IMR-90 (cell line): ENCODE data around the gene IL17C. TPM values are rescaled to one million over a fixed set of nuclear protein-coding genes. Genes with fewer than 3 reads are reported as not detected.

ENCODE experiments used
- ATAC-seq: fragments of 200-7000 bp; cut with Tn5 transposase; 2 replicates; pipeline ENCODE4 v1.9.1; 2020; ENCODE audit warnings: low read depth, mild to moderate bottlenecking, moderate library complexity
- BruUV-seq: library from RNA; stranded (reverse); fragments of 400-500 nt; replicated peaks from 2 replicates; lab custom pipeline; 2021; lab: Mats Ljungman, UMichigan
- CTCF ChIA-PET: fragments of 300-600 bp; formaldehyde crosslinking; extraction: SDS; loops from one replicate; lab custom pipeline; 2021; ENCODE audit warnings: antibody characterized with exemption; lab: Yijun Ruan, JAX
- POLR2A ChIA-PET: fragments of 300-600 bp; sonication (Branson Sonifier 250); formaldehyde crosslinking; loops from one replicate; lab custom pipeline; 2022; ENCODE audit warnings: antibody characterized with exemption; ENCODE audit not compliant: unreplicated experiment; lab: Charles Lee
- DNase-seq: peaks from one replicate; pipeline ENCODE4 v3.0.0; 2013
- H2AFZ ChIP-seq: replicated peaks from 2 replicates; pipeline ENCODE3; 2013; ENCODE audit warnings: low read length, mild to moderate bottlenecking; ENCODE audit not compliant: poor library complexity
- H2AK5ac ChIP-seq: 2 replicates; pipeline ENCODE4 v1.6.1; 2013; ENCODE audit warnings: low read depth, low read length, inconsistent platforms
- H2AK9ac ChIP-seq: replicated peaks from 2 replicates; pipeline ENCODE3; 2013; ENCODE audit warnings: mild to moderate bottlenecking, low read depth, low read length, moderate library complexity; ENCODE audit not compliant: poor library complexity
- H2BK120ac ChIP-seq: 2 replicates; pipeline ENCODE4 v1.6.1; 2013; ENCODE audit warnings: low read depth, low read length, inconsistent platforms
- H2BK15ac ChIP-seq: 3 replicates; pipeline ENCODE4 v1.6.1; 2013; ENCODE audit warnings: low read depth, low read length, inconsistent platforms
- H2BK20ac ChIP-seq: 2 replicates; pipeline ENCODE4 v1.6.1; 2013; ENCODE audit warnings: low read depth, mild to moderate bottlenecking, inconsistent platforms, low read length, moderate library complexity
- H2BK5ac ChIP-seq: 2 replicates; pipeline ENCODE4 v1.6.1; 2013; ENCODE audit warnings: mild to moderate bottlenecking, low read depth, low read length, inconsistent platforms; ENCODE audit not compliant: poor library complexity, severe bottlenecking
- H3K14ac ChIP-seq: replicated peaks from 2 replicates; pipeline ENCODE4 v1.6.1; 2013; ENCODE audit warnings: low read depth, low read length, inconsistent platforms
- H3K18ac ChIP-seq: 2 replicates; pipeline ENCODE4 v1.6.1; 2013; ENCODE audit warnings: low read depth, low read length, control low read depth
- H3K23ac ChIP-seq: 2 replicates; pipeline ENCODE4 v1.6.1; 2013; ENCODE audit warnings: low read depth, low read length, inconsistent platforms
- H3K27ac ChIP-seq: 2 replicates; pipeline ENCODE4 v1.5.1; 2013; ENCODE audit warnings: mild to moderate bottlenecking, control low read depth, low read length; ENCODE audit not compliant: insufficient read depth
- H3K27me3 ChIP-seq: 2 replicates; pipeline ENCODE4 v1.6.1; 2013; ENCODE audit warnings: low read length; ENCODE audit not compliant: control insufficient read depth, insufficient read depth
- H3K36me3 ChIP-seq: 2 replicates; pipeline ENCODE4 v1.6.1; 2013; ENCODE audit warnings: low read length, mixed read lengths; ENCODE audit not compliant: control insufficient read depth, insufficient read depth
- H3K4ac ChIP-seq: 2 replicates; pipeline ENCODE4 v1.6.1; 2013; ENCODE audit warnings: low read depth, low read length, inconsistent platforms
- H3K4me1 ChIP-seq: 2 replicates; pipeline ENCODE4 v1.6.1; 2013; ENCODE audit warnings: low read length, mixed read lengths; ENCODE audit not compliant: control insufficient read depth, insufficient read depth
- H3K4me2 ChIP-seq: 2 replicates; pipeline ENCODE4 v1.6.1; 2013; ENCODE audit warnings: low read depth, mild to moderate bottlenecking, control low read depth, low read length, moderate library complexity
- H3K4me3 ChIP-seq: 2 replicates; pipeline ENCODE4 v1.5.1; 2013; ENCODE audit warnings: low read depth, mild to moderate bottlenecking, control low read depth, low read length, moderate library complexity; ENCODE audit not compliant: insufficient read depth
- H3K56ac ChIP-seq: 2 replicates; pipeline ENCODE4 v1.6.1; 2013; ENCODE audit warnings: low read length, inconsistent platforms; ENCODE audit not compliant: insufficient read depth; ENCODE audit errors: extremely low read depth
- H3K79me1 ChIP-seq, 2 experiments: 2 replicates each; pipeline ENCODE4 v1.6.1; 2013; ENCODE audit warnings: low read length in 2 of 2, inconsistent platforms in 1 of 2, low read depth in 1 of 2
- H3K9ac ChIP-seq: 2 replicates; pipeline ENCODE4 v1.6.1; 2013; ENCODE audit warnings: low read depth, low read length, control low read depth
- H3K9me1 ChIP-seq: 2 replicates; pipeline ENCODE4 v1.6.1; 2013; ENCODE audit warnings: low read length, inconsistent platforms; ENCODE audit not compliant: insufficient read depth
- H3K9me3 ChIP-seq: 2 replicates; pipeline ENCODE4 v1.6.1; 2013; ENCODE audit warnings: low read length; ENCODE audit not compliant: control insufficient read depth, insufficient read depth
- H4K20me1 ChIP-seq: 2 replicates; pipeline ENCODE4 v1.6.1; 2013; ENCODE audit warnings: low read length, inconsistent platforms; ENCODE audit not compliant: insufficient read depth
- H4K5ac ChIP-seq: 2 replicates; pipeline ENCODE4 v1.6.1; 2013; ENCODE audit warnings: mild to moderate bottlenecking, low read depth, low read length, control low read depth
- H4K8ac ChIP-seq, 2 experiments: 2 replicates each; pipeline ENCODE4 v1.6.1; 2013; ENCODE audit warnings: low read depth in 2 of 2, low read length in 2 of 2, control low read depth in 1 of 2, inconsistent platforms in 1 of 2
- H4K91ac ChIP-seq: 2 replicates; pipeline ENCODE4 v1.6.1; 2013; ENCODE audit warnings: low read depth, low read length, inconsistent platforms; ENCODE audit not compliant: insufficient read depth
- BHLHE40 ChIP-seq: fragments of 150-350 bp; IDR thresholded peaks from 2 replicates; pipeline ENCODE4 v1.6.1; 2016; ENCODE audit warnings: mild to moderate bottlenecking, low read depth, low read length
- CEBPB ChIP-seq: IDR thresholded peaks from 2 replicates; pipeline ENCODE4 v1.6.1; 2012; ENCODE audit warnings: low read depth, low read length, improper control_type of control experiment
- CHD1 ChIP-seq: IDR thresholded peaks from 2 replicates; pipeline ENCODE4 v1.6.1; 2012; ENCODE audit warnings: low read depth, low read length, improper control_type of control experiment
- CTCF ChIP-seq: conservative IDR thresholded peaks from 2 replicates; pipeline ENCODE4 v1.5.1; 2012; ENCODE audit warnings: mild to moderate bottlenecking, low read depth, low read length, improper control_type of control experiment
- ELK1 ChIP-seq: fragments of 150-350 bp; IDR thresholded peaks from 2 replicates; pipeline ENCODE4 v1.6.1; 2016; ENCODE audit warnings: low read depth, mild to moderate bottlenecking, low read length, moderate library complexity, borderline replicate concordance
- FOS ChIP-seq: fragments of 150-350 bp; IDR thresholded peaks from 2 replicates; pipeline ENCODE4 v1.6.1; 2016; ENCODE audit warnings: low read depth, low read length
- MAFK ChIP-seq: IDR thresholded peaks from 2 replicates; pipeline ENCODE4 v1.6.1; 2012; ENCODE audit warnings: low read depth, low read length, improper control_type of control experiment
- MAZ ChIP-seq: IDR thresholded peaks from 2 replicates; pipeline ENCODE4 v1.6.1; 2012; ENCODE audit warnings: low read depth, mild to moderate bottlenecking, low read length, improper control_type of control experiment, moderate library complexity, borderline replicate concordance
- MXI1 ChIP-seq: IDR thresholded peaks from 2 replicates; pipeline ENCODE4 v1.6.1; 2012; ENCODE audit warnings: low read depth, mild to moderate bottlenecking, low read length, moderate library complexity, borderline replicate concordance
- NFE2L2 ChIP-seq: fragments of 150-350 bp; IDR thresholded peaks from 2 replicates; pipeline ENCODE4 v1.6.1; 2016; ENCODE audit warnings: low read depth, mild to moderate bottlenecking, low read length
- POLR2A ChIP-seq: IDR thresholded peaks from 2 replicates; pipeline ENCODE4 v1.6.1; 2012; ENCODE audit warnings: mild to moderate bottlenecking, low read depth, low read length
- RAD21 ChIP-seq: IDR thresholded peaks from 2 replicates; pipeline ENCODE4 v1.6.1; 2012; ENCODE audit warnings: low read length, improper control_type of control experiment
- RCOR1 ChIP-seq: IDR thresholded peaks from 2 replicates; pipeline ENCODE4 v1.6.1; 2012; ENCODE audit warnings: mild to moderate bottlenecking, low read length, improper control_type of control experiment; ENCODE audit not compliant: insufficient replicate concordance
- RFX5 ChIP-seq: IDR thresholded peaks from 2 replicates; pipeline ENCODE4 v1.8.0; 2012; ENCODE audit warnings: low read depth, mild to moderate bottlenecking, low read length, moderate library complexity
- SMC3 ChIP-seq: fragments of 150-350 bp; IDR thresholded peaks from 2 replicates; pipeline ENCODE4 v1.6.1; 2016; ENCODE audit warnings: low read depth, mild to moderate bottlenecking, antibody characterized with exemption, low read length, moderate library complexity
- USF2 ChIP-seq: fragments of 150-350 bp; IDR thresholded peaks from 2 replicates; pipeline ENCODE4 v1.6.1; 2017; ENCODE audit warnings: mild to moderate bottlenecking, antibody characterized with exemption, low read length, low read depth
- WGBS, 2 experiments: methylation state at CpG; one replicate each; pipeline versions ENCODE4 v1.1.5 to v1.1.7; 2013; ENCODE audit warnings: missing lambda C conversion rate in 2 of 2; ENCODE audit not compliant: insufficient read length in 1 of 2; ENCODE audit errors: extremely low coverage in 2 of 2; 5-methylcytosine and 5-hydroxymethylcytosine counted together
- dilution Hi-C: fragments of 300-500 bp; cut with HindIII; formaldehyde crosslinking; loops from one replicate; pipeline ENCODE4 v1.14.3; 2018; ENCODE audit warnings: low sequenced_read_pairs; ENCODE audit not compliant: unreplicated experiment
- in situ Hi-C: fragments of 300-500 bp; cut with MboI; formaldehyde crosslinking; loops from 3 replicates; pipeline ENCODE4 v1.14.3; 2019; ENCODE audit warnings: low sequenced_read_pairs, inconsistent platforms, mixed read lengths
- intact Hi-C: fragments of 100-400 bp; cut with micrococcal nuclease; formaldehyde crosslinking; loops from 2 replicates; pipeline ENCODE4 v1.10.0; 2022
- polyA plus RNA-seq, 3 experiments: library from polyadenylated mRNA; depleted of rRNA; stranded (reverse); fragments of >200 nt; gene quantifications; 2 replicates each; pipeline ENCODE4 v1.2.3, GENCODE V29; 2012; ENCODE audit warnings: low replicate concordance in 1 of 3
- total RNA-seq: library from RNA; depleted of rRNA; stranded (reverse); fragments of >200 nt; gene quantifications from 2 replicates; pipeline ENCODE4 v1.2.3, GENCODE V29; 2012

The IL17C gene
- total and polyA plus RNA-seq, 2 of the 4 experiments (the other 2 are of a cell fraction) = 0.09 TPM; not detected in 1

GRCh38 chr16:88608076-88608475 is 30.3 kb upstream of the IL17C start:
- Histone ChIP-seq H3K9ac (no peak overlapping the region), H3K4me1 (no peaks in the 10 kb centered on the region), H2BK15ac (no peak overlapping the region), H3K4me2 (no peak overlapping the region), H3K56ac (no peak overlapping the region), H4K5ac (no peak overlapping the region), H3K14ac (no peak overlapping the region), H4K8ac (no peak overlapping the region), H2AK5ac (no peak overlapping the region), H4K91ac (no peak overlapping the region), H2BK5ac (no peak overlapping the region), H3K79me1 (peaks cover 10 to 40% of the 10 kb centered on the region in 2 experiments; a peak in 3 of 4 replicates), H2AFZ (no peak overlapping the region), H3K4me3 (no peak overlapping the region), H3K9me1 (no peaks in the 10 kb centered on the region), H3K27me3 (no peaks in the 10 kb centered on the region), H2BK120ac (no peak overlapping the region), H3K9me3 (no peaks in the 10 kb centered on the region), H3K23ac (no peak overlapping the region), H3K18ac (no peak overlapping the region), H3K36me3 (peaks cover 48% of the 10 kb centered on the region), H2BK20ac (no peak overlapping the region), H3K4ac (no peak overlapping the region), H4K20me1 (peaks cover 35% of the 10 kb centered on the region), H3K27ac (no peak overlapping the region), H2AK9ac (no peak overlapping the region)
- BruUV-seq = no TSS peak
- ChIA-PET POLR2A (interaction anchor here (0.6 kb wide), 1 partner anchor 104 kb away, joined by 4 read pairs; no protein-coding TSS in a partner anchor), CTCF (no interaction called here)
- dilution Hi-C loops = no loop called here
- DNase-seq (no peak), ATAC-seq (no peak)
- intact Hi-C loops = no loop called here
- TF ChIP-seq RFX5 (no peak), SMC3 (no peak), RAD21 (no peak), MAZ (no peak), MAFK (no peak), CEBPB (no peak), FOS (no peak), MXI1 (no peak), CTCF (no peak), ELK1 (no peak), BHLHE40 (no peak), RCOR1 (no peak), POLR2A (no peak), CHD1 (no peak), USF2 (no peak), NFE2L2 (no peak)
- in situ Hi-C loops = no loop called here
- no CpG with 5 or more reads among the region's 6 CpGs for WGBS, 2 experiments
